Neural progenitor cell (in vitro differentiated cells): ENCODE results near the gene CASTOR1.

Source experiments
- CTCF ChIP-seq: fragments of 200-600 bp; sonication (generic); IDR thresholded peaks from 2 replicates; pipeline ENCODE4 v1.5.1; 2017; ENCODE audit warnings: antibody characterized with exemption, mild to moderate bottlenecking
- EZH2 ChIP-seq: fragments of 200-600 bp; sonication (generic); IDR thresholded peaks from 2 replicates; pipeline ENCODE4 v1.6.1; 2017; ENCODE audit warnings: antibody characterized with exemption, mild to moderate bottlenecking, moderate library complexity

GRCh38 chr22:30273711-30274436 lies 15.4 kb downstream of the CASTOR1 start:
- TF ChIP-seq CTCF = no peak
- TF ChIP-seq EZH2 = no peak
